SK-N-MC (cell line): ENCODE measurements around the gene FXYD7.

Source experiments
- DNase-seq: peaks from one replicate; pipeline ENCODE4 v3.0.0-alpha.2; 2011; ENCODE audit warnings: low read depth, low spot score
- H3K27ac ChIP-seq: fragments of 200-600 bp; sonication (generic); 2 replicates; pipeline ENCODE4 v1.5.1; 2016; ENCODE audit warnings: mixed run types
- H3K36me3 ChIP-seq: fragments of 200-600 bp; sonication (generic); 2 replicates; pipeline ENCODE4 v1.6.1; 2017; ENCODE audit warnings: antibody characterized with exemption, low read length, mixed read lengths; ENCODE audit not compliant: insufficient read depth
- H3K4me3 ChIP-seq: fragments of 200-600 bp; sonication (generic); 2 replicates; pipeline ENCODE4 v1.5.1; 2016
- H3K9ac ChIP-seq: fragments of 200-600 bp; sonication (generic); 2 replicates; pipeline ENCODE4 v1.8.0; 2017; ENCODE audit warnings: mixed run types, mixed read lengths; ENCODE audit not compliant: insufficient read length
- H3K9me3 ChIP-seq: fragments of 200-600 bp; sonication (generic); 2 replicates; pipeline ENCODE4 v1.6.1; 2017; ENCODE audit warnings: low read depth, mild to moderate bottlenecking, antibody characterized with exemption, low read length, moderate library complexity, mixed read lengths
- EZH2 ChIP-seq: fragments of 200-600 bp; sonication (generic); IDR thresholded peaks from one replicate; pipeline ENCODE4 v1.6.1; 2017; ENCODE audit warnings: antibody characterized with exemption
- FOXP2 ChIP-seq: optimal IDR thresholded peaks from 2 replicates; pipeline ENCODE3; 2011; ENCODE audit warnings: mild to moderate bottlenecking, moderate library complexity; ENCODE audit not compliant: insufficient read depth; ENCODE audit errors: extremely low read length, control extremely low read depth
- POLR2AphosphoS5 ChIP-seq: IDR thresholded peaks from 2 replicates; pipeline ENCODE4 v1.6.1; 2012; ENCODE audit warnings: mild to moderate bottlenecking, low read depth, low read length, borderline replicate concordance

The FXYD7 gene

GRCh38 chr19:35162471-35163326 lies 19.6 kb downstream of the FXYD7 start:
- Histone ChIP-seq H3K4me3 (no peak overlapping the region), H3K27ac (no peak overlapping the region), H3K9ac (no peak overlapping the region), H3K9me3 (no peaks in the 10 kb centered on the region), H3K36me3 (no peaks in the 10 kb centered on the region)
- no peak for TF ChIP-seq FOXP2
- TF ChIP-seq EZH2, result no peak
- TF ChIP-seq POLR2AphosphoS5, result no peak
- no peak for DNase-seq

- no peak overlapping the region for H3K27ac ChIP-seq
- H3K4me3 ChIP-seq, result no peak overlapping the region
- H3K9me3 ChIP-seq, result no peaks in the 10 kb centered on the region
- H3K36me3 ChIP-seq, result no peaks in the 10 kb centered on the region
- H3K9ac ChIP-seq, result no peak overlapping the region
- no peak for DNase-seq
- TF ChIP-seq EZH2, result no peak
- no peak for TF ChIP-seq FOXP2
- no peak for TF ChIP-seq POLR2AphosphoS5
These were observed 21.4 kb downstream of the FXYD7 start for GRCh38 chr19:35164418-35164817.

- TF ChIP-seq POLR2AphosphoS5 (no peak), EZH2 (no peak), FOXP2 (no peak)
- Histone ChIP-seq H3K9me3 (no peaks in the 10 kb centered on the region), H3K36me3 (no peaks in the 10 kb centered on the region)
These were observed 22.4 kb downstream of the FXYD7 start for GRCh38 chr19:35165200-35166058.

GRCh38 chr19:35166100-35167063 lies 23.3 kb downstream of the FXYD7 start:
- DNase-seq, result no peak
- H3K9ac ChIP-seq, result no peak overlapping the region
- no peaks in the 10 kb centered on the region for H3K36me3 ChIP-seq
- TF ChIP-seq FOXP2 (no peak), EZH2 (no peak), POLR2AphosphoS5 (no peak)
- H3K27ac ChIP-seq, result no peak overlapping the region
- no peak overlapping the region for H3K4me3 ChIP-seq
- H3K9me3 ChIP-seq, result no peaks in the 10 kb centered on the region

More at GRCh38 chr19:35165200-35166058, 22.4 kb downstream of the FXYD7 start:
- Histone ChIP-seq H3K4me3 (no peak overlapping the region), H3K27ac (no peak overlapping the region), H3K9ac (no peak overlapping the region)
- no peak for DNase-seq

GRCh38 chr19:35167251-35168119 lies 24.4 kb downstream of the FXYD7 start:
- DNase-seq, result no peak
- Histone ChIP-seq H3K9me3 (no peaks in the 10 kb centered on the region), H3K9ac (no peak overlapping the region), H3K36me3 (no peaks in the 10 kb centered on the region), H3K27ac (no peak overlapping the region), H3K4me3 (no peak overlapping the region)
- TF ChIP-seq EZH2, result no peak
- no peak for TF ChIP-seq FOXP2
- TF ChIP-seq POLR2AphosphoS5, result no peak

- Histone ChIP-seq H3K9ac (no peak overlapping the region), H3K9me3 (no peaks in the 10 kb centered on the region), H3K4me3 (no peak overlapping the region), H3K36me3 (no peaks in the 10 kb centered on the region), H3K27ac (no peak overlapping the region)
- TF ChIP-seq FOXP2, result no peak
- no peak for TF ChIP-seq POLR2AphosphoS5
- no peak for TF ChIP-seq EZH2
- DNase-seq, result no peak
These were observed 25.1 kb downstream of the FXYD7 start for GRCh38 chr19:35168196-35168595.
